Astrocyte of the spinal cord (primary cell): ENCODE data around the gene PDE8A.

Experiments
- DNase-seq: peaks from one replicate; pipeline ENCODE4 v3.0.0; 2011; ENCODE audit warnings: low read depth, low spot score
- H3K4me3 ChIP-seq: 2 replicates; pipeline ENCODE4 v1.5.1; 2011; ENCODE audit warnings: low read depth, mild to moderate bottlenecking, low read length, moderate library complexity
- in situ Hi-C: cut with HindIII; loops from 2 replicates; pipeline ENCODE4 v1.10.0; 2017; ENCODE audit warnings: low sequenced_read_pairs
- TF ChIP-seq, protein P1 (sequence below): IDR thresholded peaks from 2 replicates; pipeline ENCODE4 v1.5.1; 2012; ENCODE audit warnings: low read depth, mild to moderate bottlenecking, low read length, inconsistent platforms

The PDE8A gene

DNA sequence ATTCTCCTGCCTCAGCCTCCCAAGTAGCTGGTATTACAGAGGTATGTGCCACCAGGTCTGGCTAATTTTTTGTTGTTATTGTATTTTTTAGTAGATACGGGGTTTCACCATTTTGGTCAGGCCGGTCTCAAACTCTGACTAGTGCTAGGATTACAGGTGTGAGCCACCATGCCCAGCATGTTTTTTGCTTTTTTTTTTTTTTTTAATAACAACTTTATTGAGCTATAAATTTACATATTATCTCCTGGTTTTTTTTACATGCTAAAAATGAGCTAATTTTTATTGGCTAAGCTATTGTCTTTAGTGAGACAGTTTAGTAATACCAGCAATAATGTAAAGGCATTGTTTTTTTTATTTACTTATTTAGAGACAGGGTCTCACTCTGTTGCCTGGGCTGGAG is 105.2 kb downstream of the PDE8A start:
- in situ Hi-C loops = no loop called here
- no peak for DNase-seq

DNA sequence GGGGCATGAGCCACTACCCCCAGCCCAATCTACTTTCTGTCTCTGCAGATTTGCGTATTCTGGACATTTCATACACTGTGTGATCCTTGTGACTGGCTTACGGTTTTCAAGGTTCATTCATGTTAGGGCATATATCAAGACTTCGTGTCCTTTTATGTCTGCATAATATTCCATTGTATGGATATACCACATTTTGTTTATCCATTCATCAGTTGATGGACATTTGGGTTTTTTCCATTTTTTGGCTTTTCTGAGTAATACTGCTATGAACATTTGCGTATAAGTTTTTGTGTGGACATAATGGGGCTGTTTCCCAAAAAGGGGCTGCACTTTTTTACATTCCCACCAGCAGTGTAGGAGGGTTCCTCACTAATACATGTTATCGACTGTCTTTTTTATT is 106.6 kb downstream of the PDE8A start:
- DNase-seq = no peak
- in situ Hi-C loops = no loop called here
- TF ChIP-seq, protein P1, sequence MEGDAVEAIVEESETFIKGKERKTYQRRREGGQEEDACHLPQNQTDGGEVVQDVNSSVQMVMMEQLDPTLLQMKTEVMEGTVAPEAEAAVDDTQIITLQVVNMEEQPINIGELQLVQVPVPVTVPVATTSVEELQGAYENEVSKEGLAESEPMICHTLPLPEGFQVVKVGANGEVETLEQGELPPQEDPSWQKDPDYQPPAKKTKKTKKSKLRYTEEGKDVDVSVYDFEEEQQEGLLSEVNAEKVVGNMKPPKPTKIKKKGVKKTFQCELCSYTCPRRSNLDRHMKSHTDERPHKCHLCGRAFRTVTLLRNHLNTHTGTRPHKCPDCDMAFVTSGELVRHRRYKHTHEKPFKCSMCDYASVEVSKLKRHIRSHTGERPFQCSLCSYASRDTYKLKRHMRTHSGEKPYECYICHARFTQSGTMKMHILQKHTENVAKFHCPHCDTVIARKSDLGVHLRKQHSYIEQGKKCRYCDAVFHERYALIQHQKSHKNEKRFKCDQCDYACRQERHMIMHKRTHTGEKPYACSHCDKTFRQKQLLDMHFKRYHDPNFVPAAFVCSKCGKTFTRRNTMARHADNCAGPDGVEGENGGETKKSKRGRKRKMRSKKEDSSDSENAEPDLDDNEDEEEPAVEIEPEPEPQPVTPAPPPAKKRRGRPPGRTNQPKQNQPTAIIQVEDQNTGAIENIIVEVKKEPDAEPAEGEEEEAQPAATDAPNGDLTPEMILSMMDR = no peak
- no peak overlapping the region for H3K4me3 ChIP-seq

More for the DNA sequence above, 105.2 kb downstream of the PDE8A start:
- TF ChIP-seq, protein P1 = no peak
- no peak overlapping the region for H3K4me3 ChIP-seq

DNA sequence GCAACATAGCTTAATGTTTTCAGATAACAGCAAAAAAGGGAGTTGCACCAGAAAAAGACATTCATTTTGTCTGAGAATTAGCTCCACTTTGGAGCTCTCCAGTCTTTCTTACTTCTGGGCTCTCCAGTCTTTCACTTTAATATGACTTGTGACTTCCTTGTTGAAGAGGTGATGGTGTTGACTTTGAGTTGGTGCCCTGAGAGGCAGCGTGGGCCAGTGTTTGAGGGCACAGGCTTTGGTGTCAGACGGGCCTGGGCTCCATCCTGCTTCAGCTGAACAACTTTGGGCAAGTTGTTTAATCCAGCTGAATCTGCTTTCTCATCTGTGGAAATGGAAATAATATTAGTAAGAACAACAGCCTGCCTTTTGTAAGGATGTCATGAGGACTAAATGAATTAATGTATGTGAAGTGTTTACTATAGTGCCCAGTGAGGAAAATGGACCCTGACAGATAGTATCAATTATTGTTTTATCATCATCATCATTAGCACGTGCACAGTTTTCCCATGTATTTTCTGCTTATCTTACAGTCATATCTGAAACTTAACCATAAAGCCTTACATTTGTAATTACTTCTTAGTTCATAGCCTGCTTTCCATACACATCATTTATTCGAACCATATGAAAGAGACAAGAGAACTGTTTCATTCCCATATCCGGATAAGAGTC is 108.4 kb downstream of the PDE8A start:
- TF ChIP-seq, protein P1 = no peak
- in situ Hi-C loops = no loop called here
- DNase-seq = no peak

DNA sequence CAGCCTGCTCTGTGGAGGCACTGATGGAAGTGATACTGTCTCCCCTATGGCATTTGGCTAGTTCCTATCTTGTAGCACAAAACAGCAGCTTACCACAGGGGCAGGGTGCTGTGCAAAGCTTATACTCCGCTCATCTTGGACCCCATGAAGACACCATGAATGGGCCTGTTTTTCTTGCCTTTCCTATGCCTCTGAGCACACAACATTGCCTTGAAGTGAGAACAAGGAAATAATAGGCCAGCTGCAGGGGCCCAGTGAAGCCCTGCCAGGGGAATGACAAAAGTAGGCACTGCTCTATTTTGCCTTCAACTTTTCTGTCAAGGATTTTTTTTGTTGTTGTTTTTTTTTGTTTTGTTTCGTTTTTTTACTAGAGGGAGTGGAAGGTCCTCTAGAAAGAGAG is 110.3 kb downstream of the PDE8A start:
- H3K4me3 ChIP-seq = no peak overlapping the region
- TF ChIP-seq, protein P1 = no peak
- no peak for DNase-seq
- in situ Hi-C loops = no loop called here

More for the DNA sequence above, 108.4 kb downstream of the PDE8A start:
- H3K4me3 ChIP-seq = no peak overlapping the region

DNA sequence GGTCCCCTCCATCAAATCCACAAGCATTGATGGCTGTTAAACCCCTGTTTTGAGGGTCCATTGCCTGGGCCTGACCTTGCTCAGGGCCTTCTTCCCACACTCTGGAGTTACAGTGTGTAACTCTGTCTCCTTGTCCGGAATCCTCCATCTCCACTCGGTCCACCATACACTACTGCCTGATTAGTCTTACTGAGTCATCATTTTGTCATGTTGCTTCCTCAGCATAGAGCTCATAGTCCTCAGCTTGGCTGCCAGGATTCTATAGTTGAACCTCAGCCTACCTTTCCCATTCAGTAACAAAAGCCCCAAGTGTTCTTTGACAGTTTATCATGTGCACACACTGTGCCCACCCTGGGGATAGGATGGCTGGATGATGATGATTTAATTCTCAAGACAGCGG is 113.0 kb downstream of the PDE8A start:
- peak; percentile 50 for DNase-seq
- H3K4me3 ChIP-seq = no peak overlapping the region
- TF ChIP-seq, protein P1 = no peak
- in situ Hi-C loops = no loop called here

DNA sequence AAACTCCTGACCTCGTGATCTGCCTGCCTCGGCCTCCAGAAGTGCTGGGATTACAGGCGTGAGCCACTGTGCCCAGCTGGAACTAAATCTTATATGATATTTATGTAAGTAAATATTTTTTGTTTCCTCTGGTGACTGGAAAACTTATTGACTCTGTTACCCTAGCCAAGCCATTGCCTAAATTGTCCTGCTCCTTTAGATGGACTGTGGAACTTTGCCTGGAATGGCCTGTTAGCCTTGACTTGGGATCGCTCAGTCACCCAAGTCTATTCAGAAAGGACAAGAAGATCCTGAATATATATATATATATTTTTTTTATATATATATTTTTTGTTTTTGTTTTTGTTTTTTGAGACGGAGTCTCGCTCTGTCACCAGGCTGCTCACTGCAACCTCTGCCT is 113.9 kb downstream of the PDE8A start:
- no peak for DNase-seq
- TF ChIP-seq, protein P1 = no peak
- H3K4me3 ChIP-seq = no peak overlapping the region
- in situ Hi-C loops = no loop called here
